H7 (cell line): Measurements from ENCODE around the gene MEAK7. TPM values are rescaled to one million over a fixed set of nuclear protein-coding genes. Genes with fewer than 3 reads are reported as not detected.

Experiments used
- DNase-seq: peaks from one replicate; pipeline ENCODE4 v3.0.0; 2012
- H3K27me3 ChIP-seq: 2 replicates; pipeline ENCODE4 v1.6.0; 2011; ENCODE audit warnings: mild to moderate bottlenecking, low read length; ENCODE audit not compliant: control insufficient read depth, insufficient read depth
- H3K36me3 ChIP-seq: replicated peaks from 2 replicates; pipeline ENCODE4 v1.5.1; 2011; ENCODE audit warnings: low read length; ENCODE audit not compliant: control insufficient read depth, insufficient read depth
- H3K4me3 ChIP-seq: 2 replicates; pipeline ENCODE4 v1.5.1; 2011; ENCODE audit warnings: low read depth, mild to moderate bottlenecking, control low read depth, low read length, moderate library complexity; ENCODE audit not compliant: insufficient read depth
- total RNA-seq: library from RNA; depleted of rRNA; stranded (reverse); fragments of >200 nt; shearing (Covaris generic); gene quantifications from 2 replicates; pipeline ENCODE4 v1.2.3, GENCODE V29; 2014

Gene MEAK7
- total RNA-seq, 1 experiment from 2014 or later = 9.2 TPM

- Histone ChIP-seq H3K36me3 (no peaks in the 10 kb centered on the region), H3K4me3 (no peak overlapping the region), H3K27me3 (no peaks in the 10 kb centered on the region)
- no peak for DNase-seq
These were observed 35.7 kb upstream of the MEAK7 start for GRCh38 chr16:84540194-84540593.

- Histone ChIP-seq H3K4me3 (no peak overlapping the region), H3K36me3 (no peaks in the 10 kb centered on the region), H3K27me3 (no peaks in the 10 kb centered on the region)
- no peak for DNase-seq
These were observed 33.9 kb upstream of the MEAK7 start for GRCh38 chr16:84538222-84538840.

GRCh38 chr16:84537491-84538151 lies 33.2 kb upstream of the MEAK7 start:
- no peaks in the 10 kb centered on the region for H3K36me3 ChIP-seq
- no peak for DNase-seq
- H3K27me3 ChIP-seq = no peaks in the 10 kb centered on the region
- H3K4me3 ChIP-seq = no peak overlapping the region

GRCh38 chr16:84535851-84536250 lies 31.4 kb upstream of the MEAK7 start:
- no peaks in the 10 kb centered on the region for H3K36me3 ChIP-seq
- H3K27me3 ChIP-seq = no peaks in the 10 kb centered on the region
- DNase-seq = no peak
- H3K4me3 ChIP-seq = no peak overlapping the region

GRCh38 chr16:84535408-84535807 lies 30.9 kb upstream of the MEAK7 start:
- Histone ChIP-seq H3K36me3 (no peaks in the 10 kb centered on the region), H3K27me3 (no peaks in the 10 kb centered on the region), H3K4me3 (no peak overlapping the region)
- no peak for DNase-seq

- Histone ChIP-seq H3K4me3 (no peak overlapping the region), H3K36me3 (no peaks in the 10 kb centered on the region), H3K27me3 (no peaks in the 10 kb centered on the region)
- DNase-seq = no peak
These were observed 30.4 kb upstream of the MEAK7 start for GRCh38 chr16:84534815-84535214.

- DNase-seq = no peak
- H3K27me3 ChIP-seq = no peaks in the 10 kb centered on the region
- H3K4me3 ChIP-seq = no peak overlapping the region
- no peaks in the 10 kb centered on the region for H3K36me3 ChIP-seq
These were observed 28.5 kb upstream of the MEAK7 start for GRCh38 chr16:84532855-84533486.

GRCh38 chr16:84532291-84532724 lies 27.8 kb upstream of the MEAK7 start:
- Histone ChIP-seq H3K27me3 (no peaks in the 10 kb centered on the region), H3K36me3 (no peaks in the 10 kb centered on the region), H3K4me3 (no peak overlapping the region)
- DNase-seq = peak; percentile 73

GRCh38 chr16:84531671-84532111 lies 27.2 kb upstream of the MEAK7 start:
- Histone ChIP-seq H3K36me3 (no peaks in the 10 kb centered on the region), H3K27me3 (no peaks in the 10 kb centered on the region), H3K4me3 (no peak overlapping the region)
- no peak for DNase-seq

- DNase-seq = no peak
- Histone ChIP-seq H3K4me3 (no peak overlapping the region), H3K27me3 (no peaks in the 10 kb centered on the region), H3K36me3 (no peaks in the 10 kb centered on the region)
These were observed 26.1 kb upstream of the MEAK7 start for GRCh38 chr16:84530590-84530989.

GRCh38 chr16:84529607-84530006 lies 25.1 kb upstream of the MEAK7 start:
- Histone ChIP-seq H3K36me3 (no peaks in the 10 kb centered on the region), H3K27me3 (no peaks in the 10 kb centered on the region), H3K4me3 (no peak overlapping the region)
- no peak for DNase-seq

GRCh38 chr16:84528322-84528721 lies 23.9 kb upstream of the MEAK7 start:
- H3K4me3 ChIP-seq = no peak overlapping the region
- H3K27me3 ChIP-seq = no peaks in the 10 kb centered on the region
- no peaks in the 10 kb centered on the region for H3K36me3 ChIP-seq
- DNase-seq = no peak

- no peak for DNase-seq
- Histone ChIP-seq H3K4me3 (no peak overlapping the region), H3K36me3 (no peaks in the 10 kb centered on the region), H3K27me3 (no peaks in the 10 kb centered on the region)
These were observed 23.2 kb upstream of the MEAK7 start for GRCh38 chr16:84527532-84528269.

GRCh38 chr16:84526794-84527531 lies 22.5 kb upstream of the MEAK7 start:
- no peaks in the 10 kb centered on the region for H3K36me3 ChIP-seq
- no peak overlapping the region for H3K4me3 ChIP-seq
- no peaks in the 10 kb centered on the region for H3K27me3 ChIP-seq
- peak; percentile 67 for DNase-seq
